Measurements from ENCODE around the gene INSIG1.
A peak's percentile ranks its signal among the peaks of the same experiment; 100 is the strongest.

The INSIG1 gene

DNA sequence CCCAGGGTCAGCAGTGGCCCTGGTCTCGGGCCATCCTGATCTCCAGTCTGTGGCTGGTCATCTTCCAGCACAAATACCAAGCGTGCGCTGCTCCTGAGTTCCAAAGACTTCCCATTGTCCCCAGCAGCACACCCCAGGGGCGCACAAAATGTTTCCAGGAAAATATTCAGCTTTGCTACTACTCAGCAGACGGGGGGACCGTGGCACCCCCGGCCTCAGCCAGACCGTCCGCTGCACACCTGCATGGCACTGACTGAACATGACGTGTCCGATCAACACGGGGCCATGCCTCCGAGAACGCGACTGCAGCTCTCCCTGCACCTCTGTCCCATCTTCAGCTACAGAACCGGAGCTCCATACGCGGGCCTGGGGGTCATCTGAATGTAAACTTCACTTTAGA lies 9.6 kb upstream of the INSIG1 start:
- H2AK5ac ChIP-seq (ENCODE audit: low read depth, low read length) = peak overlapping the region; percentile 53
- WGBS, 2 donors (ENCODE audit: extremely low coverage in 2 of 2, insufficient read length in 2 of 2, insufficient replicate concordance in 1 of 2) = no CpG with 5 or more reads among the region's 18 CpGs
- no peak overlapping the region for H2BK12ac ChIP-seq (ENCODE audit: low read length)
- no peak overlapping the region for H4K8ac ChIP-seq (ENCODE audit: low read depth, low read length)
- no peak overlapping the region for H4K91ac ChIP-seq (ENCODE audit: low read depth, low read length, poor library complexity)
- H2BK120ac ChIP-seq (ENCODE audit: low read depth, low read length) = no peak overlapping the region
- no peak overlapping the region for H3K14ac ChIP-seq (ENCODE audit: low read length)
- DNase-seq (ENCODE audit: low spot score) = no peak
- peak overlapping the region; percentile 73 for H2BK15ac ChIP-seq (ENCODE audit: low read length)
- H3K4me3 ChIP-seq (ENCODE audit: low read length in 2 of 2) = no peak overlapping the region
- H3K79me1 ChIP-seq (ENCODE audit: low read depth, low read length) = no peaks in the 10 kb centered on the region
- H3K27me3 ChIP-seq (ENCODE audit: control insufficient read depth in 3 of 3, insufficient read depth in 3 of 3, low read depth in 1 of 3, low read length in 3 of 3) = peaks cover 0 to 11% (median 0%) of the 10 kb centered on the region in 3 experiments
- H3K4me2 ChIP-seq (ENCODE audit: insufficient read depth, low read length, poor library complexity, severe bottlenecking) = no peak overlapping the region
- no peak overlapping the region for H2AFZ ChIP-seq (ENCODE audit: low read length)
- H3K9ac ChIP-seq (ENCODE audit: low read depth, low read length, poor library complexity) = no peak overlapping the region
- H3K27ac ChIP-seq (replicated peaks; ENCODE audit: low read length) = no peak overlapping the region
- peak overlapping the region; percentile 52 for H3K23ac ChIP-seq (ENCODE audit: low read depth, low read length, poor library complexity)
- H3K36me3 ChIP-seq (replicated peaks in 1 of 2; ENCODE audit: control insufficient read depth in 2 of 2, insufficient read depth in 2 of 2, low read length in 2 of 2) = no peaks in the 10 kb centered on the region
- no peaks in the 10 kb centered on the region for H3K4me1 ChIP-seq (ENCODE audit: control insufficient read depth in 2 of 2, insufficient read depth in 1 of 2, low read depth in 1 of 2, low read length in 2 of 2)
- H3K9me3 ChIP-seq (replicated peaks in 1 of 2; ENCODE audit: control insufficient read depth in 2 of 2, insufficient read depth in 1 of 2, low read depth in 1 of 2, low read length in 2 of 2) = peaks cover 0 to 6% of the 10 kb centered on the region in 2 donors
- H2BK5ac ChIP-seq (ENCODE audit: low read length) = no peak overlapping the region
- no peak overlapping the region for H3K4ac ChIP-seq (ENCODE audit: low read length)
- H3K18ac ChIP-seq (ENCODE audit: low read length) = peak overlapping the region; percentile 54

DNA sequence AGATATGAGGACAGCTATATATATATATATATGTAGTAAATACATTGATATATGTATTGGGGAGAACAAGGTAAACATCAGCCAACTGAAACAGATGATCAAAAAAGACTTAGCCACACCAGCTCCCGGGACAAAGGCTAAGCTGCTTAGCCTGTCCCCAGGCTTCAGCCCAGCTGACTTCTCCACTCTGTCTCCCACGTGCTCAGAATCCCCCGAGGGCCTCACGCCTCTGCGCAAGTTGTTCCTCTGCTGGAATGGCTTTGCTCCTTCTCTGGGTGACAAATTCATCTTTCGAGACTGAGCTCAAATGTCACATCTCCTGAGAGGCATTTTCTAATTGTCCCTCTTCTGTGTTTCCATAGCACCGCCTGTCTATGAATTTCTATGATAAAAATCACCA lies 8.6 kb upstream of the INSIG1 start:
- WGBS, 2 donors (ENCODE audit: extremely low coverage in 2 of 2, insufficient read length in 2 of 2, insufficient replicate concordance in 1 of 2) = no CpG with 5 or more reads among the region's 7 CpGs
- H2BK120ac ChIP-seq (ENCODE audit: low read depth, low read length) = no peak overlapping the region
- no peak overlapping the region for H4K8ac ChIP-seq (ENCODE audit: low read depth, low read length)

DNA sequence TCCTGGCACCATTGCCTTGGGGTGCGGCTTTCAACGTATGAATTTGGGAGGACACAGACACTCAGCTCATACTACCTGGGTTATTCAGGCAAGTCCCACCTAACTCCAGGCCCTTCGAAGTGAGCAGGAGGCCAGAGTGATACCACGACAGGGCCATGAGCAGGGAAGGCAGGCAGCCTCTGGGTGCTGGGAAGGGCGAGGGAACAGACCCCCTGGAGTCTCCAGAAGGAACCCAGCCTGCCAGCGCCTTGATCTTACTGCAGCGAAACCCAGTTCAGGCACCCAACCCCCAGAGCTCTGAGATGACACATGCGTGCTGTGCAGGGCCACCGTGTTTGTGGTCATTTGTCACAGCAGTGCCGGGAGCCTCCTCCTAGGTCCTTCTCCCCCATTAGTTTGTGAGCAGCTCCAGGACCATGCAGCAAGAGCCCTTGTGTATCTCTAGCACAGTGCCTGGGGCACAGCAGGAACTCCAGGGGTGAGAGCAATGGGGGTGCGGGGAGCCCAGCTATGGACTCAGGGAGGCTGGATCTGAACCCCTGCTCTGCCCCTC lies 7.7 kb upstream of the INSIG1 start:
- peak overlapping the region; percentile 30 for H2BK120ac ChIP-seq (ENCODE audit: low read depth, low read length)
- H3K18ac ChIP-seq (ENCODE audit: low read length) = peak overlapping the region; percentile 69
- peak overlapping the region; percentile 49 for H2BK5ac ChIP-seq (ENCODE audit: low read length)
- no peak overlapping the region for H4K91ac ChIP-seq (ENCODE audit: low read depth, low read length, poor library complexity)
- H3K27ac ChIP-seq (replicated peaks; ENCODE audit: low read length) = no peak overlapping the region
- no peak overlapping the region for H4K8ac ChIP-seq (ENCODE audit: low read depth, low read length)
- no peak overlapping the region for H2AFZ ChIP-seq (ENCODE audit: low read length)
- no peaks in the 10 kb centered on the region for H3K79me1 ChIP-seq (ENCODE audit: low read depth, low read length)
- no CpG with 5 or more reads among the region's 11 CpGs for WGBS, 2 donors (ENCODE audit: extremely low coverage in 2 of 2, insufficient read length in 2 of 2, insufficient replicate concordance in 1 of 2)
- DNase-seq (ENCODE audit: low spot score) = no peak
- peak overlapping the region; percentile 90 for H2BK15ac ChIP-seq (ENCODE audit: low read length)
- peaks cover 0 to 2% of the 10 kb centered on the region in 2 donors for H3K36me3 ChIP-seq (replicated peaks in 1 of 2; ENCODE audit: control insufficient read depth in 2 of 2, insufficient read depth in 2 of 2, low read length in 2 of 2)
- H3K9ac ChIP-seq (ENCODE audit: low read depth, low read length, poor library complexity) = peak overlapping the region; percentile 26
- H3K4me3 ChIP-seq (ENCODE audit: low read length in 2 of 2) = no peak overlapping the region
- H3K9me3 ChIP-seq (replicated peaks in 1 of 2; ENCODE audit: control insufficient read depth in 2 of 2, insufficient read depth in 1 of 2, low read depth in 1 of 2, low read length in 2 of 2) = peaks cover 6 to 7% of the 10 kb centered on the region in 2 donors
- H3K23ac ChIP-seq (ENCODE audit: low read depth, low read length, poor library complexity) = peak overlapping the region; percentile 38
- no peak overlapping the region for H2BK12ac ChIP-seq (ENCODE audit: low read length)
- H3K4me1 ChIP-seq (ENCODE audit: control insufficient read depth in 2 of 2, insufficient read depth in 1 of 2, low read depth in 1 of 2, low read length in 2 of 2) = no peaks in the 10 kb centered on the region
- H3K4ac ChIP-seq (ENCODE audit: low read length) = no peak overlapping the region
- H3K27me3 ChIP-seq (ENCODE audit: control insufficient read depth in 3 of 3, insufficient read depth in 3 of 3, low read depth in 1 of 3, low read length in 3 of 3) = peaks cover 0 to 5% (median 0%) of the 10 kb centered on the region in 3 experiments
- H3K14ac ChIP-seq (ENCODE audit: low read length) = no peak overlapping the region
- no peak overlapping the region for H3K4me2 ChIP-seq (ENCODE audit: insufficient read depth, low read length, poor library complexity, severe bottlenecking)
- H2AK5ac ChIP-seq (ENCODE audit: low read depth, low read length) = peak overlapping the region; percentile 90

More for the DNA sequence above, 8.6 kb upstream of the INSIG1 start:
- H3K4me1 ChIP-seq (ENCODE audit: control insufficient read depth in 2 of 2, insufficient read depth in 1 of 2, low read depth in 1 of 2, low read length in 2 of 2) = no peaks in the 10 kb centered on the region
- no peak overlapping the region for H2BK15ac ChIP-seq (ENCODE audit: low read length)
- H3K9ac ChIP-seq (ENCODE audit: low read depth, low read length, poor library complexity) = no peak overlapping the region
- H3K4ac ChIP-seq (ENCODE audit: low read length) = no peak overlapping the region
- no peak overlapping the region for H3K4me3 ChIP-seq (ENCODE audit: low read length in 2 of 2)
- peaks cover 0 to 2% of the 10 kb centered on the region in 2 donors for H3K36me3 ChIP-seq (replicated peaks in 1 of 2; ENCODE audit: control insufficient read depth in 2 of 2, insufficient read depth in 2 of 2, low read length in 2 of 2)
- peaks cover 4 to 6% of the 10 kb centered on the region in 2 donors for H3K9me3 ChIP-seq (replicated peaks in 1 of 2; ENCODE audit: control insufficient read depth in 2 of 2, insufficient read depth in 1 of 2, low read depth in 1 of 2, low read length in 2 of 2)
- no peak overlapping the region for H2AFZ ChIP-seq (ENCODE audit: low read length)
- H2AK5ac ChIP-seq (ENCODE audit: low read depth, low read length) = no peak overlapping the region
- H3K4me2 ChIP-seq (ENCODE audit: insufficient read depth, low read length, poor library complexity, severe bottlenecking) = no peak overlapping the region
- H3K23ac ChIP-seq (ENCODE audit: low read depth, low read length, poor library complexity) = no peak overlapping the region
- H2BK12ac ChIP-seq (ENCODE audit: low read length) = no peak overlapping the region
- H3K18ac ChIP-seq (ENCODE audit: low read length) = no peak overlapping the region
- H3K27me3 ChIP-seq (ENCODE audit: control insufficient read depth in 3 of 3, insufficient read depth in 3 of 3, low read depth in 1 of 3, low read length in 3 of 3) = peaks cover 0 to 11% (median 0%) of the 10 kb centered on the region in 3 experiments
- no peaks in the 10 kb centered on the region for H3K79me1 ChIP-seq (ENCODE audit: low read depth, low read length)
- no peak for DNase-seq (ENCODE audit: low spot score)
- no peak overlapping the region for H3K27ac ChIP-seq (replicated peaks; ENCODE audit: low read length)
- no peak overlapping the region for H3K14ac ChIP-seq (ENCODE audit: low read length)
- no peak overlapping the region for H2BK5ac ChIP-seq (ENCODE audit: low read length)
- no peak overlapping the region for H4K91ac ChIP-seq (ENCODE audit: low read depth, low read length, poor library complexity)

DNA sequence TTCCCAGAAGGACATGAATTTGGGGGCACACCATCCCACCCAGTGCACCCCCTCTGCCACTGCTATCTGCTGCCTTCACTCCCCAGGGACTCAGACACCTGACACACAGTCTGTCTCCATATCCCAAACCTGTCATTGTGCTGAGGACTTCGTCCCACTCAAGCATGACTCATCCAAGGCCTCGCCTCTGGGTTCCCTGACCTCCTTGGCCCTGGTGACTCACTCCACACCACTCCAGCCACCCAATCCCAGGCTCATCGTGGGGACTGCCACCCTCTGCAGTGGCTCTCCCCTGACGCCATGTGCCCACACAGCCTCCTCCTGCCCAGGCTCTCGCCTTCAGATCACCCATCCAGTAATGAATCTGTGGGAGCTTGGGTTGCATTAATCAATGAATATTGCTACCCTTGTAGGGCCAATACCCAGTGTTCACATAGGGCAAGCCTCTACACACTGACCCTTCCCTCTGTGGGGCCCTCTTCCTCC lies 6.6 kb upstream of the INSIG1 start:
- Histone ChIP-seq H3K4ac (ENCODE audit: low read length) (no peak overlapping the region), H3K14ac (ENCODE audit: low read length) (no peak overlapping the region), H2BK12ac (ENCODE audit: low read length) (no peak overlapping the region), H3K4me3 (ENCODE audit: low read length in 2 of 2) (no peak overlapping the region), H2BK15ac (ENCODE audit: low read length) (no peak overlapping the region), H3K4me1 (ENCODE audit: control insufficient read depth in 2 of 2, insufficient read depth in 1 of 2, low read depth in 1 of 2, low read length in 2 of 2) (no peaks in the 10 kb centered on the region), H4K91ac (ENCODE audit: low read depth, low read length, poor library complexity) (no peak overlapping the region), H4K8ac (ENCODE audit: low read depth, low read length) (no peak overlapping the region), H2BK120ac (ENCODE audit: low read depth, low read length) (no peak overlapping the region), H3K36me3 (replicated peaks in 1 of 2; ENCODE audit: control insufficient read depth in 2 of 2, insufficient read depth in 2 of 2, low read length in 2 of 2) (peaks cover 0 to 2% of the 10 kb centered on the region in 2 donors), H3K27me3 (ENCODE audit: control insufficient read depth in 3 of 3, insufficient read depth in 3 of 3, low read depth in 1 of 3, low read length in 3 of 3) (no peaks in the 10 kb centered on the region), H2BK5ac (ENCODE audit: low read length) (no peak overlapping the region), H2AFZ (ENCODE audit: low read length) (no peak overlapping the region), H3K18ac (ENCODE audit: low read length) (no peak overlapping the region), H3K4me2 (ENCODE audit: insufficient read depth, low read length, poor library complexity, severe bottlenecking) (no peak overlapping the region), H3K9me3 (replicated peaks in 1 of 2; ENCODE audit: control insufficient read depth in 2 of 2, insufficient read depth in 1 of 2, low read depth in 1 of 2, low read length in 2 of 2) (peaks cover 6 to 10% of the 10 kb centered on the region in 2 donors), H3K23ac (ENCODE audit: low read depth, low read length, poor library complexity) (no peak overlapping the region), H2AK5ac (ENCODE audit: low read depth, low read length) (peak overlapping the region; percentile 4), H3K9ac (ENCODE audit: low read depth, low read length, poor library complexity) (no peak overlapping the region), H3K79me1 (ENCODE audit: low read depth, low read length) (no peaks in the 10 kb centered on the region), H3K27ac (replicated peaks; ENCODE audit: low read length) (no peak overlapping the region)
- no peak for DNase-seq (ENCODE audit: low spot score)
- no CpG with 5 or more reads among the region's 5 CpGs for WGBS, 2 donors (ENCODE audit: extremely low coverage in 2 of 2, insufficient read length in 2 of 2, insufficient replicate concordance in 1 of 2)

All from neuronal stem cell (in vitro differentiated cells).